HG02938 (cell line): ENCODE results near the gene CFAP45.
A peak's percentile ranks its signal among the peaks of the same experiment; 100 is the strongest.

Experiments used
- ATAC-seq: cut with Tn5 transposase; IDR thresholded peaks from one replicate; pipeline ENCODE4 v1.9.1; 2021; ENCODE audit warnings: mild to moderate bottlenecking, moderate library complexity; ENCODE audit not compliant: unreplicated experiment

Gene CFAP45

GRCh38 chr1:159924791-159925718, 25.1 kb upstream of the CFAP45 start, which contains the start of gene TAGLN2:
Gene TAGLN2 (minus strand): TSS chr1:159925507. CDS start chr1:159920509, 4,998 bp downstream.
- peak; percentile 44 for ATAC-seq

- ATAC-seq = no peak
These were observed 24.2 kb upstream of the CFAP45 start for GRCh38 chr1:159924025-159924790.

GRCh38 chr1:159923203-159924024, 23.4 kb upstream of the CFAP45 start:
- peak; percentile 41 for ATAC-seq

GRCh38 chr1:159922511-159923202, 22.7 kb upstream of the CFAP45 start:
- ATAC-seq = no peak

- ATAC-seq = no peak
These were observed 21.9 kb upstream of the CFAP45 start for GRCh38 chr1:159921700-159922504.

GRCh38 chr1:159921251-159921650, 21.3 kb upstream of the CFAP45 start:
- peak; percentile 14 for ATAC-seq

- no peak for ATAC-seq
These were observed 20.7 kb upstream of the CFAP45 start for GRCh38 chr1:159920651-159921050.

- ATAC-seq = no peak
These were observed 20.2 kb upstream of the CFAP45 start for GRCh38 chr1:159920202-159920601.

- ATAC-seq = no peak
These were observed 19.4 kb upstream of the CFAP45 start for GRCh38 chr1:159919236-159919865.

GRCh38 chr1:159918352-159919200, 18.6 kb upstream of the CFAP45 start:
- no peak for ATAC-seq

- no peak for ATAC-seq
These were observed 17.8 kb upstream of the CFAP45 start for GRCh38 chr1:159917533-159918351.

- no peak for ATAC-seq
These were observed 16.5 kb upstream of the CFAP45 start for GRCh38 chr1:159916242-159917051.

GRCh38 chr1:159915571-159916241, 15.7 kb upstream of the CFAP45 start:
- no peak for ATAC-seq

- ATAC-seq = no peak
These were observed 14.5 kb upstream of the CFAP45 start for GRCh38 chr1:159914252-159915018.
